ENCODE measurements around the gene GTF2IRD1. TPM values are rescaled to one million over a fixed set of nuclear protein-coding genes. Genes with fewer than 3 reads are reported as not detected.
"Not testable (repeated sequence)": the region's sequence is repeated elsewhere in the genome, so short reads cannot be mapped to it uniquely, and the experiment has no call there.

Gene GTF2IRD1
- polyA plus RNA-seq, 1 of the 3 experiments (the other 2 are of a cell fraction): 26.4 TPM

DNA sequence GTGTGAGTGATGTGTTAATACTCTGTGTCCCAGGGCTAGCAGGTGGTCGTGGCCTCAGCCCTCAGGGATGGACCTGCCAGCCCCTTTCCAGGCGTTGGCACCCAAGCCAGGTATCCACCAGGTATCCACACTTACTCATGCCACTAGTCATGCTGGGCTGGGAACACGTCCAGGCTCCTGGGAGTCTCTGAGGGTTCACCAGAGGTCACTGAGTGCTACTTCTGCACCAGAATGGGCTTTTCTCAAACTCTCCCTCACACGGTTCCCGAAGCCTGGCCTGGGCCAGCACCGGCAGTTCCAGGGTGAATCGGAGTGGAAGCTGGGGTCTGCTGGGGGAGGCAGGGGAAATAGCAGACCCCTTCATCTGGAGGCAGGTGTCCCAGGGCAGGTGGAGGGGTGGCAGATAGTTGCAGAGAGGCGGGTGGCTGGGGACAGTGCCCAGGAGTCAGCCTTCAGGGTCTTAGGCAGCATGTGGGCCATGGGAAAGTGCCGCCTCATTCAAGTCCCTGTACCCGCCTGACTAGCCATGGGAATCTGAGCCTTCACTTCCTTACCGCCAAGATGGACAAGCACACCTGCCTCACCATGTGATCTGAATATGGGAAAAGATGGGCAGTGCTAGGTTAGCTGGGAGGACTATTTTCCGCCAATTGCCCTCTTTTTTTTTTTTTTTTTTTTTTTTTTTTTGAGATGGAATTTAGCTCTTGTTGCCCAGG is 108.3 kb downstream of the GTF2IRD1 start (continued):
- TF ChIP-seq TEAD4 (IDR thresholded peaks at IDR 0.05; ENCODE audit: borderline replicate concordance, insufficient read depth): no peak
- TF ChIP-seq, protein P1, sequence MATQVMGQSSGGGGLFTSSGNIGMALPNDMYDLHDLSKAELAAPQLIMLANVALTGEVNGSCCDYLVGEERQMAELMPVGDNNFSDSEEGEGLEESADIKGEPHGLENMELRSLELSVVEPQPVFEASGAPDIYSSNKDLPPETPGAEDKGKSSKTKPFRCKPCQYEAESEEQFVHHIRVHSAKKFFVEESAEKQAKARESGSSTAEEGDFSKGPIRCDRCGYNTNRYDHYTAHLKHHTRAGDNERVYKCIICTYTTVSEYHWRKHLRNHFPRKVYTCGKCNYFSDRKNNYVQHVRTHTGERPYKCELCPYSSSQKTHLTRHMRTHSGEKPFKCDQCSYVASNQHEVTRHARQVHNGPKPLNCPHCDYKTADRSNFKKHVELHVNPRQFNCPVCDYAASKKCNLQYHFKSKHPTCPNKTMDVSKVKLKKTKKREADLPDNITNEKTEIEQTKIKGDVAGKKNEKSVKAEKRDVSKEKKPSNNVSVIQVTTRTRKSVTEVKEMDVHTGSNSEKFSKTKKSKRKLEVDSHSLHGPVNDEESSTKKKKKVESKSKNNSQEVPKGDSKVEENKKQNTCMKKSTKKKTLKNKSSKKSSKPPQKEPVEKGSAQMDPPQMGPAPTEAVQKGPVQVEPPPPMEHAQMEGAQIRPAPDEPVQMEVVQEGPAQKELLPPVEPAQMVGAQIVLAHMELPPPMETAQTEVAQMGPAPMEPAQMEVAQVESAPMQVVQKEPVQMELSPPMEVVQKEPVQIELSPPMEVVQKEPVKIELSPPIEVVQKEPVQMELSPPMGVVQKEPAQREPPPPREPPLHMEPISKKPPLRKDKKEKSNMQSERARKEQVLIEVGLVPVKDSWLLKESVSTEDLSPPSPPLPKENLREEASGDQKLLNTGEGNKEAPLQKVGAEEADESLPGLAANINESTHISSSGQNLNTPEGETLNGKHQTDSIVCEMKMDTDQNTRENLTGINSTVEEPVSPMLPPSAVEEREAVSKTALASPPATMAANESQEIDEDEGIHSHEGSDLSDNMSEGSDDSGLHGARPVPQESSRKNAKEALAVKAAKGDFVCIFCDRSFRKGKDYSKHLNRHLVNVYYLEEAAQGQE (IDR thresholded peaks at IDR 0.05; ENCODE audit: low read depth, low read length): no peak
- TF ChIP-seq EP300 (IDR thresholded peaks at IDR 0.05; ENCODE audit: borderline replicate concordance in 1 of 2, low read depth in 1 of 2, low read length in 1 of 2): no peak
- TF ChIP-seq FOSL2 (IDR thresholded peaks at IDR 0.05; ENCODE audit: borderline replicate concordance, low read depth): no peak
- no peak for TF ChIP-seq TCF12 (IDR thresholded peaks at IDR 0.05)
- TF ChIP-seq GATA2 (CRISPR knock-in tag; IDR thresholded peaks at IDR 0.05): no peak
- TF ChIP-seq MEF2A (IDR thresholded peaks at IDR 0.05; ENCODE audit: borderline replicate concordance, low read depth): no peak

DNA sequence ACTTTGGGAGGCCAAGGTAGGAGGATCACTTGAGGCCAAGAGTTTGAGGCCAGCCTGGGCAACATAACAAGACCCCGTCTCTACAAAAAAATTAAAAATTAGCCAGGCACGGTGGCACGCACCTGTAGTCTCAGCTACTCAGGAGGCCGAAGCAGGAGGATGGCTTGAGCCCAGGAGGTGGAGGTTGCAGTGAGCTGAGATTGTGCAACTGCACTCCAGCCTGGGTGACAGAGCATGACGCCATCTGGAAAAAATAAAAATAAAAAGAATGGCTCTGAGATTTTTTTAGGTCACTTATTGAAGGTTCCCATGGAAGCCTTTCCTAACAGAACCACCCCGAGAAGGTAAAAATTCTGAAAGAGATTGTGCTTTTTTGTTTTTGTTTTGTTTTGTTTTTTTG is 109.9 kb downstream of the GTF2IRD1 start:
- H3K9me2 ChIP-seq; H3K36me3 ChIP-seq (replicated peaks in 1 of 2; ENCODE audit: control insufficient read depth in 1 of 2, insufficient read depth in 2 of 2, low read length in 1 of 2); H2AFZ ChIP-seq (ENCODE audit: low read depth); H3K4me2 ChIP-seq; H3K9ac ChIP-seq; H4K20me1 ChIP-seq (ENCODE audit: insufficient read depth); H3K4me3 ChIP-seq (ENCODE audit: low read depth in 2 of 2, low read length in 1 of 2); H3K27ac ChIP-seq (ENCODE audit: low read depth in 2 of 2, low read length in 1 of 2); H3K27me3 ChIP-seq (ENCODE audit: insufficient read depth); H3K9me3 ChIP-seq; H3K79me2 ChIP-seq (ENCODE audit: insufficient read depth); POLR2A ChIA-PET; DNase-seq; H3F3A ChIP-seq (replicated peaks; ENCODE audit: insufficient read depth); H3K4me1 ChIP-seq (ENCODE audit: control insufficient read depth in 1 of 2, insufficient read depth in 2 of 2, low read depth in 1 of 2, low read length in 1 of 2): not testable (repeated sequence)
- CTCF ChIA-PET: interaction anchor here (1.3 to 4.4 kb wide), 3 partner anchors 76 to 146 kb away, joined by 3 to 79 read pairs (median 9); partner anchors contain the start of gene GTF2IRD1
- 98% methylated on average over 6 of the region's 6 CpGs for WGBS (ENCODE audit: low lambda C conversion rate)

DNA sequence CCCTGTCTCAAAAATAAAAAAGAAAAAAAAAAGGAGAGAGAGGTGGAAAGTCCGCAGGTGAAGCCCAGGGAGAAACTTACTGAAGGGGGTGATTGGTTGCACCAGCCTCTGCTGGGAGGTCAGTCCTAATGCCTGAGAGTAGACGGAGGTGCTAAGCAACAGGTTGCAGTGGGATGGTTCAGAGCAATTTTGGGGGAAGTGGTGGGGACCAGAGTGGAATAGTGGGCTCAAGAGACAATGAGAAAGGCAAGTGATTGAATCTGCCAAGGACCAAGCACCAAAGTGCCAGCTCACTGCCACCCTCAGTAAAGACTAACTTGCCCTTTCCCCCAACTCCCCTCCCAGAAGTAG is 113.6 kb downstream of the GTF2IRD1 start:
- H3K36me3 ChIP-seq (replicated peaks in 1 of 2; ENCODE audit: control insufficient read depth in 1 of 2, insufficient read depth in 2 of 2, low read length in 1 of 2): peaks cover 0 to 4% of the 10 kb centered on the region in 2 experiments

More for the DNA sequence above, 113.6 kb downstream of the GTF2IRD1 start:
- no peak for DNase-seq
- ChIA-PET POLR2A (no interaction called here), CTCF (interaction anchor here (0.5 to 9.7 kb wide), 40 partner anchors 10 to 277 kb away, joined by 3 to 130 read pairs (median 8); partner anchors contain the start of genes GTF2I and GTF2IRD1)
- H3K4me1 ChIP-seq (ENCODE audit: control insufficient read depth in 1 of 2, insufficient read depth in 2 of 2, low read depth in 1 of 2, low read length in 1 of 2): peaks cover 0 to 8% of the 10 kb centered on the region in 2 experiments; a peak in 1 of 4 replicates
- no peak overlapping the region for H3K9ac ChIP-seq
- WGBS (ENCODE audit: low lambda C conversion rate): 99% methylated on average over 2 of the region's 2 CpGs
- no peaks in the 10 kb centered on the region for H3K9me2 ChIP-seq
- no peaks in the 10 kb centered on the region for H3K79me2 ChIP-seq (ENCODE audit: insufficient read depth)
- no peak overlapping the region for H3K27ac ChIP-seq (ENCODE audit: low read depth in 2 of 2, low read length in 1 of 2)
- no peaks in the 10 kb centered on the region for H4K20me1 ChIP-seq (ENCODE audit: insufficient read depth)
- no peak overlapping the region for H2AFZ ChIP-seq (ENCODE audit: low read depth)
- no peak overlapping the region for H3K4me2 ChIP-seq
- no peak overlapping the region for H3K4me3 ChIP-seq (ENCODE audit: low read depth in 2 of 2, low read length in 1 of 2)
- peaks cover 4% of the 10 kb centered on the region for H3F3A ChIP-seq (replicated peaks; ENCODE audit: insufficient read depth)
- no peaks in the 10 kb centered on the region for H3K27me3 ChIP-seq (ENCODE audit: insufficient read depth)
- TF ChIP-seq TAF1 (IDR thresholded peaks at IDR 0.05; ENCODE audit: borderline replicate concordance, low read depth, low read length): no peak
- TF ChIP-seq NRF1 (IDR thresholded peaks at IDR 0.05; ENCODE audit: low read depth, low read length): no peak
- TF ChIP-seq, protein P2, sequence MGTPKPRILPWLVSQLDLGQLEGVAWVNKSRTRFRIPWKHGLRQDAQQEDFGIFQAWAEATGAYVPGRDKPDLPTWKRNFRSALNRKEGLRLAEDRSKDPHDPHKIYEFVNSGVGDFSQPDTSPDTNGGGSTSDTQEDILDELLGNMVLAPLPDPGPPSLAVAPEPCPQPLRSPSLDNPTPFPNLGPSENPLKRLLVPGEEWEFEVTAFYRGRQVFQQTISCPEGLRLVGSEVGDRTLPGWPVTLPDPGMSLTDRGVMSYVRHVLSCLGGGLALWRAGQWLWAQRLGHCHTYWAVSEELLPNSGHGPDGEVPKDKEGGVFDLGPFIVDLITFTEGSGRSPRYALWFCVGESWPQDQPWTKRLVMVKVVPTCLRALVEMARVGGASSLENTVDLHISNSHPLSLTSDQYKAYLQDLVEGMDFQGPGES (IDR thresholded peaks at IDR 0.05; ENCODE audit: low read depth, low read length): no peak
- no peak for TF ChIP-seq YY1 (IDR thresholded peaks at IDR 0.05; ENCODE audit: low read depth)
- TF ChIP-seq, protein P1 (IDR thresholded peaks at IDR 0.05; ENCODE audit: low read depth, low read length): no peak
- TF ChIP-seq TCF12 (IDR thresholded peaks at IDR 0.05): no peak
- no peak for TF ChIP-seq NFIC (IDR thresholded peaks at IDR 0.05; ENCODE audit: borderline replicate concordance)
- TF ChIP-seq FOXM1 (IDR thresholded peaks at IDR 0.05; ENCODE audit: low read depth): no peak
- no peak for TF ChIP-seq ELF1 (IDR thresholded peaks at IDR 0.05)
- TF ChIP-seq POLR2AphosphoS5 (IDR thresholded peaks at IDR 0.05; ENCODE audit: low read depth, low read length): no peak
- TF ChIP-seq MXI1 (IDR thresholded peaks at IDR 0.05; ENCODE audit: low read depth, low read length): no peak
- H3K9me3 ChIP-seq: no peaks in the 10 kb centered on the region
